NK-92 treated with Interleukin-12 subunit alpha and Interleukin-12 subunit beta, amount 100 ng/mL, for 24 hours (cell line): ENCODE data around the gene SLC39A12.

Experiments
- DNase-seq: peaks from one replicate; lab custom pipeline; 2025; lab: John Stamatoyannopoulos, UW

Gene SLC39A12

GRCh38 chr10:17963431-17963830 is 11.7 kb downstream of the SLC39A12 start:
- no peak for DNase-seq

- DNase-seq = no peak
These were observed 14.0 kb downstream of the SLC39A12 start for GRCh38 chr10:17965649-17966235.

GRCh38 chr10:17974505-17974904 is 22.8 kb downstream of the SLC39A12 start:
- peak; percentile 49 for DNase-seq

- no peak for DNase-seq
These were observed 29.3 kb downstream of the SLC39A12 start for GRCh38 chr10:17980846-17981565.

GRCh38 chr10:17981766-17982380 is 30.2 kb downstream of the SLC39A12 start:
- DNase-seq = no peak

- DNase-seq = no peak
These were observed 32.3 kb downstream of the SLC39A12 start for GRCh38 chr10:17984056-17984455.

GRCh38 chr10:17984563-17984962 is 32.8 kb downstream of the SLC39A12 start:
- no peak for DNase-seq

- no peak for DNase-seq
These were observed 38.4 kb downstream of the SLC39A12 start for GRCh38 chr10:17989908-17990767.

- DNase-seq = no peak
These were observed 40.5 kb downstream of the SLC39A12 start for GRCh38 chr10:17992266-17992665.

GRCh38 chr10:17993361-17993760 is 41.6 kb downstream of the SLC39A12 start:
- DNase-seq = no peak

GRCh38 chr10:18000601-18001000 is 48.9 kb downstream of the SLC39A12 start:
- DNase-seq = no peak

- no peak for DNase-seq
These were observed 53.7 kb downstream of the SLC39A12 start for GRCh38 chr10:18005445-18005780.

- no peak for DNase-seq
These were observed 54.2 kb downstream of the SLC39A12 start for GRCh38 chr10:18005781-18006456.

GRCh38 chr10:18008986-18009385 is 57.3 kb downstream of the SLC39A12 start:
- no peak for DNase-seq

- no peak for DNase-seq
These were observed 58.3 kb downstream of the SLC39A12 start for GRCh38 chr10:18010050-18010449.

GRCh38 chr10:18020523-18020922 is 68.8 kb downstream of the SLC39A12 start:
- DNase-seq = no peak

- no peak for DNase-seq
These were observed 70.2 kb downstream of the SLC39A12 start for GRCh38 chr10:18021725-18022480.

GRCh38 chr10:18043148-18044006 is 91.7 kb downstream of the SLC39A12 start:
- DNase-seq = no peak

- peak; percentile 16 for DNase-seq
These were observed 93.4 kb downstream of the SLC39A12 start for GRCh38 chr10:18044976-18045720.

GRCh38 chr10:18056583-18056982 is 104.9 kb downstream of the SLC39A12 start:
- DNase-seq = no peak
